ENCODE results near the gene SUCLG2.

- TF ChIP-seq USF2 (IDR thresholded peaks at IDR 0.05; ENCODE audit: low read depth, low read length): no peak
- TF ChIP-seq ELK1 (IDR thresholded peaks at IDR 0.05; ENCODE audit: borderline replicate concordance, low read depth, low read length): no peak
- TF ChIP-seq, protein P1, sequence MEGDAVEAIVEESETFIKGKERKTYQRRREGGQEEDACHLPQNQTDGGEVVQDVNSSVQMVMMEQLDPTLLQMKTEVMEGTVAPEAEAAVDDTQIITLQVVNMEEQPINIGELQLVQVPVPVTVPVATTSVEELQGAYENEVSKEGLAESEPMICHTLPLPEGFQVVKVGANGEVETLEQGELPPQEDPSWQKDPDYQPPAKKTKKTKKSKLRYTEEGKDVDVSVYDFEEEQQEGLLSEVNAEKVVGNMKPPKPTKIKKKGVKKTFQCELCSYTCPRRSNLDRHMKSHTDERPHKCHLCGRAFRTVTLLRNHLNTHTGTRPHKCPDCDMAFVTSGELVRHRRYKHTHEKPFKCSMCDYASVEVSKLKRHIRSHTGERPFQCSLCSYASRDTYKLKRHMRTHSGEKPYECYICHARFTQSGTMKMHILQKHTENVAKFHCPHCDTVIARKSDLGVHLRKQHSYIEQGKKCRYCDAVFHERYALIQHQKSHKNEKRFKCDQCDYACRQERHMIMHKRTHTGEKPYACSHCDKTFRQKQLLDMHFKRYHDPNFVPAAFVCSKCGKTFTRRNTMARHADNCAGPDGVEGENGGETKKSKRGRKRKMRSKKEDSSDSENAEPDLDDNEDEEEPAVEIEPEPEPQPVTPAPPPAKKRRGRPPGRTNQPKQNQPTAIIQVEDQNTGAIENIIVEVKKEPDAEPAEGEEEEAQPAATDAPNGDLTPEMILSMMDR (conservative IDR thresholded peaks at IDR 0.05; ENCODE audit: low read depth, low read length): no peak
- no peak for TF ChIP-seq RFX5 (IDR thresholded peaks at IDR 0.05; ENCODE audit: low read depth, low read length)
- no peak for TF ChIP-seq CEBPB (IDR thresholded peaks at IDR 0.05; ENCODE audit: low read depth, low read length)
- no peak for TF ChIP-seq FOS (IDR thresholded peaks at IDR 0.05; ENCODE audit: low read depth, low read length)
- no peak for TF ChIP-seq POLR2A (IDR thresholded peaks at IDR 0.05; ENCODE audit: low read depth, low read length)
- TF ChIP-seq RCOR1 (IDR thresholded peaks at IDR 0.05; ENCODE audit: insufficient replicate concordance, low read length): no peak
- TF ChIP-seq MXI1 (IDR thresholded peaks at IDR 0.05; ENCODE audit: borderline replicate concordance, low read depth, low read length): no peak
- TF ChIP-seq MAZ (IDR thresholded peaks at IDR 0.05; ENCODE audit: borderline replicate concordance, low read depth, low read length): no peak
- no peak for TF ChIP-seq RAD21 (IDR thresholded peaks at IDR 0.05; ENCODE audit: low read length)
- no peak for TF ChIP-seq MAFK (IDR thresholded peaks at IDR 0.05; ENCODE audit: low read depth, low read length)
- no peak for TF ChIP-seq SMC3 (IDR thresholded peaks at IDR 0.05; ENCODE audit: low read depth, low read length)
- TF ChIP-seq CHD1 (IDR thresholded peaks at IDR 0.05; ENCODE audit: low read depth, low read length): no peak
Measured at GRCh38 chr3:67642190-67642589, 12.2 kb downstream of the SUCLG2 start.

All from IMR-90 (cell line).